Upper lobe of right lung (tissue), 1 donor: ENCODE results near the gene TMEM266. TPM values are rescaled to one million over a fixed set of nuclear protein-coding genes. Genes with fewer than 3 reads are reported as not detected.

Experiments
- ATAC-seq: fragments of 200-7000 bp; cut with Tn5 transposase; one replicate; pipeline ENCODE4 v1.9.1; 2020; ENCODE audit warnings: mild to moderate bottlenecking, moderate library complexity
- DNase-seq: peaks from one replicate; pipeline ENCODE4 v3.0.0-alpha.2; 2020
- H3K27ac ChIP-seq: fragments of 200-600 bp; one replicate; pipeline ENCODE4 v1.8.0; 2022
- H3K27me3 ChIP-seq: fragments of 200-600 bp; one replicate; pipeline ENCODE4 v1.8.0; 2022; ENCODE audit warnings: mild to moderate bottlenecking
- H3K36me3 ChIP-seq: fragments of 200-600 bp; one replicate; pipeline ENCODE4 v1.8.0; 2022
- H3K4me1 ChIP-seq: fragments of 200-600 bp; one replicate; pipeline ENCODE4 v1.8.0; 2022
- H3K4me3 ChIP-seq: fragments of 200-600 bp; one replicate; pipeline ENCODE4 v1.8.0; 2022; ENCODE audit warnings: mild to moderate bottlenecking
- H3K9me3 ChIP-seq: fragments of 200-600 bp; one replicate; pipeline ENCODE4 v1.8.0; 2022
- CTCF ChIP-seq: fragments of 200-600 bp; IDR thresholded peaks from one replicate; pipeline ENCODE4 v1.8.0; 2022; ENCODE audit warnings: antibody characterized with exemption
- intact Hi-C: fragments of 100-400 bp; cut with DNase I; formaldehyde crosslinking; loops from one replicate; pipeline ENCODE4 v1.11.0; 2022
- total RNA-seq: library from RNA; stranded (reverse); fragmentation: NEBNext Ultra II Directional; extraction: Animal tissue kit (Norgen Biotek cat#: 25700); gene quantifications from one replicate; pipeline ENCODE4 v1.2.1, GENCODE V29; 2021
- donor health status: DM: no; HTN: yes; CAD: no; lungs with severe emphysema.

The TMEM266 gene
- total RNA-seq, 1 donor from 2014 or later = 2.5 TPM

- no peaks in the 10 kb centered on the region for H3K27me3 ChIP-seq
- DNase-seq (no peak), ATAC-seq (no peak)
- H3K27ac ChIP-seq = no peak overlapping the region
- TF ChIP-seq CTCF = no peak
- intact Hi-C loops = no loop called here
- H3K9me3 ChIP-seq = no peaks in the 10 kb centered on the region
- no peak overlapping the region for H3K4me3 ChIP-seq
- H3K36me3 ChIP-seq = no peaks in the 10 kb centered on the region
- peaks cover 6% of the 10 kb centered on the region for H3K4me1 ChIP-seq
Observed at GRCh38 chr15:76172782-76173181, 113.0 kb downstream of the TMEM266 start.

DNA sequence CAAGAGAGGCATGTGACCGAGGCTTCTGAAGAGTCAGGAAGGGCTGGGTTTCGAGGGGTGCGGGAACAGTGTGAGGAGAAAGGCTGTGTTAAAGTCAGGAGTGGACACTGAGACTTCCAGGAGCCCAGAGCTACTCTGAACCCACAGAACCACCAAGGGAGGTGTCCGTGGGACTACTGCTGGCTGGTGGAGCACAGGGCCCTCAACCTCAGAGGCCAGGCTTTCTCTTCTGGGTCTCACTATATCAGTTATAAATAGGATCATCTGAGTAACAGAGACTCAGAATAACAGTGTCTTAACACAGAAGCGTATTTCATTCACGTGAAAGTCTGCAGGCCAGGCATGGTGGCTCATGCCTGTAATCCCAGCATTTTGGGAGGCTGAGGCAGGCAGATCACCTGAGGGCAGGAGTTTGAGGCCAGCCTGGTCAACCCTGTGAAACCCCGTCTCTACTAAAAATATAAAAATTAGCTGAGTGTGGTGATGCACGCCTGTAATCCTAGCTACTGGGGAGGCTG is 113.6 kb downstream of the TMEM266 start:
- intact Hi-C loops = no loop called here
- Histone ChIP-seq H3K27me3 (no peaks in the 10 kb centered on the region), H3K27ac (no peak overlapping the region), H3K9me3 (no peaks in the 10 kb centered on the region), H3K4me3 (no peak overlapping the region), H3K4me1 (peaks cover 6% of the 10 kb centered on the region), H3K36me3 (no peaks in the 10 kb centered on the region)
- no peak for ATAC-seq
- no peak for DNase-seq
- TF ChIP-seq CTCF = no peak

DNA sequence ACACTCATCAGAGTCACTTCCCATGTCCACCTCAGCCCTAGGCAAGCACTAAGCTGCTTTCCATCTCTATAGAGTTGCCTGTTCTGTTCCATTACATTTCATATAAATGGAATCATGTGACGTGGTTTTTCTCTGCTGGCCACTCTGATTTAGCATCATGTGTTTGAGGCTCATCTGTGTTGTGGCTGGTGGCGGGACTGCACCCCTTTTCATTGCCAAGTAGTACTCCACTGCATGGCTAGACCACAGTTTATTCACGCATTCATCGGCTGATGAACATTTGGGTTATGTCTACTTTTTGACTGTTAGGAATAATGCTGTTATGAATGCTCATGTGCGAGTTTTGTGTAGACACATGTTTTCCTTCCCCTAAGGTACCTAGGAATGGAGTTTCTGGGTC is 114.9 kb downstream of the TMEM266 start:
- ATAC-seq (no peak), DNase-seq (no peak)
- intact Hi-C loops = no loop called here
- Histone ChIP-seq H3K4me3 (no peak overlapping the region), H3K27me3 (no peaks in the 10 kb centered on the region), H3K9me3 (no peaks in the 10 kb centered on the region), H3K36me3 (no peaks in the 10 kb centered on the region), H3K27ac (no peak overlapping the region), H3K4me1 (peaks cover 6% of the 10 kb centered on the region)
- TF ChIP-seq CTCF = no peak

DNA sequence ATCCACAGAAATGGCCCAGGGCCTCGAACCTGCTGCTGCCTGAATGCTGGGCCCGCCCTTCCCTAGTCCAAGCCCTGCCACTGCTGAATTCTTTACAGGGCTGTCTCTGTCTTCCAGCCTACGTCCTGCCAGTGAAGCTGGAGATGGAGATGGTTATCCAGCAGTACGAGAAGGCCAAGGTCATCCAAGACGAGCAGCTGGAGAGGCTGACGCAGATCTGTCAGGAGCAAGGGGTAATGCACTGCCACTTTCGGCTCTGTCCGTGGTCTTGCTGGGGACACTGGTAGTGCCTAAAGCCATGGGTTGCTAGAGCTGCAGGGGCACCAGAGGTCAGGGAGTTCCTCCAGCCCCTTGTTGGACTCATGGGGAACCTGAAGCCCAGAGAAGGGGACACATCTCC is 115.7 kb downstream of the TMEM266 start:
- H3K27me3 ChIP-seq = no peaks in the 10 kb centered on the region
- DNase-seq (no peak), ATAC-seq (no peak)
- no peak overlapping the region for H3K27ac ChIP-seq
- TF ChIP-seq CTCF = no peak
- intact Hi-C loops = no loop called here
- H3K9me3 ChIP-seq = no peaks in the 10 kb centered on the region
- H3K36me3 ChIP-seq = no peaks in the 10 kb centered on the region
- H3K4me1 ChIP-seq = peaks cover 3% of the 10 kb centered on the region
- no peak overlapping the region for H3K4me3 ChIP-seq

- ATAC-seq = no peak
- TF ChIP-seq CTCF = no peak
- Histone ChIP-seq H3K27me3 (no peaks in the 10 kb centered on the region), H3K4me3 (no peak overlapping the region), H3K36me3 (no peaks in the 10 kb centered on the region), H3K27ac (no peak overlapping the region), H3K9me3 (no peaks in the 10 kb centered on the region), H3K4me1 (no peaks in the 10 kb centered on the region)
- intact Hi-C loops = no loop called here
- DNase-seq = no peak
Observed at GRCh38 chr15:76176059-76176458, 116.3 kb downstream of the TMEM266 start.

GRCh38 chr15:76176487-76177085 is 116.8 kb downstream of the TMEM266 start:
- H3K4me1 ChIP-seq = no peaks in the 10 kb centered on the region
- TF ChIP-seq CTCF = no peak
- H3K9me3 ChIP-seq = no peaks in the 10 kb centered on the region
- H3K27ac ChIP-seq = no peak overlapping the region
- ATAC-seq (no peak), DNase-seq (no peak)
- intact Hi-C loops = no loop called here
- H3K4me3 ChIP-seq = no peak overlapping the region
- no peaks in the 10 kb centered on the region for H3K27me3 ChIP-seq
- no peaks in the 10 kb centered on the region for H3K36me3 ChIP-seq
